Upper lobe of left lung (tissue), 6 donors: Measurements from ENCODE around the gene MAP4K1. TPM values are rescaled to one million over a fixed set of nuclear protein-coding genes. Genes with fewer than 3 reads are reported as not detected.
"Not testable (repeated sequence)": the region's sequence is repeated elsewhere in the genome, so short reads cannot be mapped to it uniquely, and the experiment has no call there.

ENCODE experiments used
- ATAC-seq, 2 donors: fragments of 200-7000 bp; cut with Tn5 transposase; one replicate each; pipeline ENCODE4 v1.9.1; 2022; ENCODE audit warnings: mild to moderate bottlenecking in 2 of 2, moderate library complexity in 2 of 2; ENCODE audit not compliant: low FRiP score in 2 of 2
- DNase-seq, 2 donors: peaks; one replicate each; pipeline ENCODE4 v3.0.0-alpha.2; 2019 to 2020
- H3K27ac ChIP-seq, 4 donors: fragments of 200-600 bp; sonication (generic); one replicate each; pipeline ENCODE4 v1.5.1; 2016 to 2019
- H3K27me3 ChIP-seq, 4 donors: fragments of 200-600 bp; sonication (generic); one replicate each; pipeline ENCODE4 v1.5.1; 2017 to 2019
- H3K36me3 ChIP-seq, 4 donors: fragments of 200-600 bp; sonication (generic); one replicate each; pipeline ENCODE4 v1.5.1; 2016 to 2019
- H3K4me1 ChIP-seq, 4 donors: fragments of 200-600 bp; sonication (generic); one replicate each; pipeline ENCODE4 v1.5.1; 2018 to 2019
- H3K4me3 ChIP-seq, 4 donors: fragments of 200-600 bp; sonication (generic); one replicate each; pipeline ENCODE4 v1.5.1; 2017 to 2019; ENCODE audit warnings: mild to moderate bottlenecking in 2 of 4, moderate library complexity in 1 of 4
- H3K9me3 ChIP-seq, 4 donors: fragments of 200-600 bp; sonication (generic); one replicate each; pipeline ENCODE4 v1.5.1; 2018 to 2019
- EP300 ChIP-seq, 4 donors: sonication (generic); formaldehyde crosslinking; IDR thresholded peaks; one replicate each; pipeline ENCODE4 v1.5.1; 2017; ENCODE audit warnings: antibody characterized with exemption in 4 of 4, control low read depth in 2 of 4
- POLR2A ChIP-seq, 4 donors: fragments of 450-650 bp; IDR thresholded peaks; one replicate each; pipeline ENCODE4 v1.5.1; 2016 to 2017; ENCODE audit warnings: antibody characterized with exemption in 4 of 4, mild to moderate bottlenecking in 2 of 4
- POLR2AphosphoS5 ChIP-seq, 2 donors: sonication (generic); formaldehyde crosslinking; IDR thresholded peaks; one replicate each; pipeline ENCODE4 v1.5.1; 2017; ENCODE audit warnings: antibody characterized with exemption in 2 of 2
- WGBS, 2 donors: methylation state at CpG; one replicate each; pipeline ENCODE4 v1.1.5; 2017 to 2018; 5-methylcytosine and 5-hydroxymethylcytosine counted together
- total RNA-seq, 6 donors: library from RNA; depleted of rRNA in 4 of 6; stranded (reverse); fragments of >200 nt in 4 of 6; gene quantifications; one replicate each; pipeline versions ENCODE4 v1.1.0 to v1.2.1, GENCODE V29; 2016 to 2021
- TF ChIP-seq, protein P1 (sequence below), 6 experiments: fragments of 450-650 bp in 4 of 6; fragments of 200-600 bp in 2 of 6; sonication (generic) in 2 of 6; IDR thresholded peaks; one replicate each; pipeline ENCODE4 v1.5.1; 2016 to 2019; ENCODE audit warnings: antibody characterized with exemption in 6 of 6
- donor health status: DM: no; HTN: no; CAD: no; lungs with moderate emphysema.
- donor health status: DM: no; HTN: yes; CAD: no; lungs with severe emphysema.

The MAP4K1 gene
- total RNA-seq, 6 donors from 2014 or later, result 6.2 to 28.3 (median 9.9) TPM

DNA sequence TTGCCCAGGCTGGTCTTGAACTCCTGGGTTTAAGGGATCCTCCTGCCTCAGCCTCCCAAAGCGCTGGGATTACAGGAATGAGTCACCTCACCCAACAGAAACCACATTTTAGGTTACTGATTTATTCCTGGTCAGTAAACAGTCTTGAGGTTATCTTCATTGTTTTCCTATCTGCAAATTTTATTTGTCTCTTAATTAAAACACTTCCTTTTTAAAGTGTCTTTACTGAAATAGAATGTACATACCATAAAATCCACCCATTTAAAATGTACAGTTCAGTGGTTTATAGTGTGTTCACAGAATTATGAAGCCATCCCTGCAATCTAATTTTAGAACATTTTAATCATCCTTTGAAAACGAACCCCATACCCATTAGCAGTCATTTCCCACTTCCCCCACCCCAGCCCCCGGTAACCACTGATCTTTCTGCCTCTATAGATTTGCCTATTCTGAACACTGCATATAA, 63.0 kb downstream of the MAP4K1 start:
- ATAC-seq, result no peak
- H3K27ac ChIP-seq, result no peak overlapping the region
- 53 to 61% methylated on average over 3 of the region's 3 CpGs for WGBS, 2 donors
- H3K27me3 ChIP-seq, result no peaks in the 10 kb centered on the region
- no peak for DNase-seq
- TF ChIP-seq EP300 (IDR thresholded peaks at IDR 0.05), result no peak
- TF ChIP-seq POLR2A (IDR thresholded peaks at IDR 0.05), result no peak
- no peak for TF ChIP-seq POLR2AphosphoS5 (IDR thresholded peaks at IDR 0.05)
- TF ChIP-seq, protein P1, sequence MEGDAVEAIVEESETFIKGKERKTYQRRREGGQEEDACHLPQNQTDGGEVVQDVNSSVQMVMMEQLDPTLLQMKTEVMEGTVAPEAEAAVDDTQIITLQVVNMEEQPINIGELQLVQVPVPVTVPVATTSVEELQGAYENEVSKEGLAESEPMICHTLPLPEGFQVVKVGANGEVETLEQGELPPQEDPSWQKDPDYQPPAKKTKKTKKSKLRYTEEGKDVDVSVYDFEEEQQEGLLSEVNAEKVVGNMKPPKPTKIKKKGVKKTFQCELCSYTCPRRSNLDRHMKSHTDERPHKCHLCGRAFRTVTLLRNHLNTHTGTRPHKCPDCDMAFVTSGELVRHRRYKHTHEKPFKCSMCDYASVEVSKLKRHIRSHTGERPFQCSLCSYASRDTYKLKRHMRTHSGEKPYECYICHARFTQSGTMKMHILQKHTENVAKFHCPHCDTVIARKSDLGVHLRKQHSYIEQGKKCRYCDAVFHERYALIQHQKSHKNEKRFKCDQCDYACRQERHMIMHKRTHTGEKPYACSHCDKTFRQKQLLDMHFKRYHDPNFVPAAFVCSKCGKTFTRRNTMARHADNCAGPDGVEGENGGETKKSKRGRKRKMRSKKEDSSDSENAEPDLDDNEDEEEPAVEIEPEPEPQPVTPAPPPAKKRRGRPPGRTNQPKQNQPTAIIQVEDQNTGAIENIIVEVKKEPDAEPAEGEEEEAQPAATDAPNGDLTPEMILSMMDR (IDR thresholded peaks at IDR 0.05), result no peak
- no peak overlapping the region for H3K4me3 ChIP-seq
- H3K9me3 ChIP-seq, result no peaks in the 10 kb centered on the region
- H3K4me1 ChIP-seq, result no peaks in the 10 kb centered on the region
- H3K36me3 ChIP-seq, result no peaks in the 10 kb centered on the region

DNA sequence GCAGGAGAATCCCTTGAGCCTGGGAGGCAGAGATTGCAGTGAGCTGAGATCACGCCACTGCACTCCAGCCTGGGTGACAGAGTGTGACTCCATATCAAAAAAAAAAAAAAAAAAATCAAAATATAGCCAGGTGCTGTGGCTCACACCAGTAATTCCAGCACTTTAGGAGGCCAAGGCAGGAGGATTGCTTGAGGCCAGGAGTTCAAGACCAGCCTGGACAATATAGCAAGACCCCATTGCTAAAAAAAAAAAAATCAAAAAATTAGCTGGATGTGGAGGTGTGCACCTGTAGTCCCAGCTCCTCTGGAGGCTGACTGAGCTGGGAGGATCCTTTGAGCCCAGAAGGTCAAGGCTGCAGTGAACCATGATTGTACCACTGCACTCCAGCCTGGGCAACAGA, 64.5 kb downstream of the MAP4K1 start:
- not testable (repeated sequence) for H3K27me3 ChIP-seq, H3K9me3 ChIP-seq, H3K4me3 ChIP-seq, H3K27ac ChIP-seq, ATAC-seq, H3K36me3 ChIP-seq, H3K4me1 ChIP-seq, DNase-seq
- WGBS, 2 donors, result 100% methylated on average over 1 of the region's 1 CpG

DNA sequence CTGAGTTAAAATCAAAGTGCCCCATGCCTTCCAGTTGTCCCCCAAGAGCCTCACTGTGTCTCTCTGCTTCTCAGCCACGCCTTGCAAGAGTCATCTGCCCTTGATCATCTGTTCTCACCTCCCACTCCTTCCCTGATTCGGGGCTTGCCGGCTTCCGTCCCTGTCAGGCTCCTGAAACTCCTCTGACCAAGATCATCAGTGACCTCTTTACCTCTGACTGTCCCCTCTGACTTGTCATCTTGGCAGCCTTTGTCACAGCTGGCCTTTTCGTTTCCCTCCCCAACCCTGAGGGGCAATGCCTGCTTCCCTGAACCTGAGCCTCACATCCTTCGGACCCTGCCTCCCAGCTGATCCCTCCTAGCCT, 66.3 kb downstream of the MAP4K1 start:
- DNase-seq (no peak), ATAC-seq (no peak)
- Histone ChIP-seq H3K4me3 (no peak overlapping the region), H3K36me3 (no peaks in the 10 kb centered on the region), H3K4me1 (no peaks in the 10 kb centered on the region), H3K27ac (no peak overlapping the region), H3K9me3 (no peaks in the 10 kb centered on the region), H3K27me3 (no peaks in the 10 kb centered on the region)
- TF ChIP-seq POLR2AphosphoS5 (IDR thresholded peaks at IDR 0.05) (no peak), POLR2A (IDR thresholded peaks at IDR 0.05) (no peak), EP300 (IDR thresholded peaks at IDR 0.05) (no peak)
- TF ChIP-seq, protein P1 (IDR thresholded peaks at IDR 0.05), result no peak
- WGBS, 2 donors, result 60 to 63% methylated on average over 6 of the region's 6 CpGs

DNA sequence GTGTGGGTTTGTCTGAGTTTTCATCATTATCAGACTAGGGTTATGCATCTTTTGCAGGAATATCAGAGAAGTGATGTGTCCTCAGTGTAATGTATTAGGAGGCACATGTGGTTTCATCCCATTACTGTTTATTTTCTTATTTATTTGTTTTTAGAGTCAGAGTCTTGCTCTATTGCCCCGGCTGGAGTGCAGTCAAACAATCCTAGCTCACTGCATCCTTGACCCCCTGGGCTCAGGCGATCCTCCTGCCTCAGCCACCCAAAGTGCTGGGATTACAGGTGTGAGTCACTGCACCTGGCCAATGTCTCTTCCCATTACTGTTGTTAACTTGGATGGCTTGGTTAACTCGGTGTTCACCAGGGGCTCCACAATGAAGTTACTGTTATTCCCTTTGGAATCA, 67.4 kb downstream of the MAP4K1 start:
- no peaks in the 10 kb centered on the region for H3K27me3 ChIP-seq

DNA sequence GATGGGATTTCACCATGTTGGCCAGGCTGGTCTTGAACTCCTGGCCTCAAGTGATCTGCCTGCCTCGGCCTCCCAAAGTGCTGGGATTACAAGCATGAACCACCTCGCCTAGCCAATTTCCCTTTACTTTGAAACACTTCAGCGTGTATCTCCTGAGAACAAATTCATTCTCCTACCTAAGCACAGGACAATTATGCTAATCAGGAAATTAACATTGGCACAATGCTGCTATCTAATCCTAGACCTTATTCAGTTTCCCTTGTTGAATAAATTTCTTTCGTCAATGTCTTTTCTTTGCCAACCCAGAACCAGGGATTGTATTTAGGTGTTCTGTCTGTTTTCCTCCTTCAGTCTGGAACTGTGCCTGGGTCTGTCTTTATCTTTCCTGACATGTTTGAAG, 67.8 kb downstream of the MAP4K1 start:
- no peak overlapping the region for H3K4me3 ChIP-seq
- H3K27me3 ChIP-seq, result no peaks in the 10 kb centered on the region
- DNase-seq, result no peak
- H3K9me3 ChIP-seq, result no peaks in the 10 kb centered on the region
- no peak for TF ChIP-seq EP300 (IDR thresholded peaks at IDR 0.05)
- TF ChIP-seq, protein P1 (IDR thresholded peaks at IDR 0.05), result no peak
- no peak for TF ChIP-seq POLR2AphosphoS5 (IDR thresholded peaks at IDR 0.05)
- TF ChIP-seq POLR2A (IDR thresholded peaks at IDR 0.05), result no peak
- H3K4me1 ChIP-seq, result peaks cover 0 to under 1% (median 0%) of the 10 kb centered on the region in 4 donors
- WGBS, 2 donors, result 71 to 85% methylated on average over 4 of the region's 4 CpGs
- ATAC-seq, result no peak
- no peak overlapping the region for H3K27ac ChIP-seq
- H3K36me3 ChIP-seq, result no peaks in the 10 kb centered on the region

More for the DNA sequence above, 67.4 kb downstream of the MAP4K1 start:
- ATAC-seq (no peak), DNase-seq (no peak)
- no peak for TF ChIP-seq EP300 (IDR thresholded peaks at IDR 0.05)
- TF ChIP-seq, protein P1 (IDR thresholded peaks at IDR 0.05), result no peak
- Histone ChIP-seq H3K27ac (no peak overlapping the region), H3K36me3 (no peaks in the 10 kb centered on the region), H3K4me3 (no peak overlapping the region), H3K9me3 (no peaks in the 10 kb centered on the region), H3K4me1 (no peaks in the 10 kb centered on the region)
- WGBS, 2 donors, result 69 to 78% methylated on average over 3 of the region's 3 CpGs
